ENCODE data around the gene TMUB1. TPM values are rescaled to one million over a fixed set of nuclear protein-coding genes. Genes with fewer than 3 reads are reported as not detected.

The TMUB1 gene
- total and polyA plus RNA-seq, 9 of the 15 experiments (the other 6 are each of a cell fraction or from before 2014, with no cell fraction given): 0.14 to 241 (median 74.1) TPM

- TF ChIP-seq GATAD2B (IDR thresholded peaks at IDR 0.05; ENCODE audit: borderline replicate concordance) (no peak), RBM25 (IDR thresholded peaks at IDR 0.05; ENCODE audit: low read depth, low read length, severe bottlenecking) (peak; percentile 88), ATF1 (CRISPR knock-in tag; IDR thresholded peaks at IDR 0.05) (no peak), ATF1 (tag; IDR thresholded peaks at IDR 0.05) (no peak), CBFA2T3 (IDR thresholded peaks at IDR 0.05) (0 out of 2 replicates have a peak, but pooled peaks have one; percentile 8), ATF2 (CRISPR knock-in tag; IDR thresholded peaks at IDR 0.05) (no peak), ATF3 (IDR thresholded peaks at IDR 0.05) (no peak), ATF3 (CRISPR knock-in tag; conservative IDR thresholded peaks at IDR 0.05) (no peak), SMARCA5 (IDR thresholded peaks at IDR 0.05) (peak; percentile 65; the same call in 1 of the 2 replicates), PML (IDR thresholded peaks at IDR 0.05; ENCODE audit: low read length) (no peak), BCOR (IDR thresholded peaks at IDR 0.05) (peak; percentile 84), ZNF740 (CRISPR knock-in tag; IDR thresholded peaks at IDR 0.05) (no peak), ZNF740 (tag; IDR thresholded peaks at IDR 0.05) (no peak), SRSF1 (IDR thresholded peaks at IDR 0.05; ENCODE audit: low read depth, low read length) (no peak), PHB2 (IDR thresholded peaks at IDR 0.05; ENCODE audit: low read depth) (no peak), BMI1 (IDR thresholded peaks at IDR 0.05; ENCODE audit: low read length) (no peak), RBM17 (IDR thresholded peaks at IDR 0.05; ENCODE audit: borderline replicate concordance, low read depth, low read length) (no peak), KDM1A (IDR thresholded peaks at IDR 0.05) (peak; percentile 38 to 44; a peak in 2 of 4 replicates), MAX (CRISPR knock-in tag; IDR thresholded peaks at IDR 0.05) (no peak)
- POLR2A ChIA-PET: interaction anchor here (0.6 to 4.7 kb wide), 3 partner anchors 9 to 113 kb away, joined by 3 to 31 read pairs (median 3); no protein-coding TSS in a partner anchor
- intact Hi-C loops (cut with micrococcal nuclease): no loop called here
- DNase-seq (ENCODE audit: extremely low read depth in 1 of 4, low spot score in 3 of 4) (no peak), FAIRE-seq (peak; percentile 15), ATAC-seq (no peak)
- Histone ChIP-seq H3K27me3 (ENCODE audit: control insufficient read depth in 2 of 2, insufficient read depth in 2 of 2, low read length in 2 of 2) (no peaks in the 10 kb centered on the region), H3K27ac (ENCODE audit: extremely low read depth, low read depth, low read length) (no peak overlapping the region), H3K4me1 (replicated peaks in 1 of 2; ENCODE audit: control insufficient read depth in 2 of 2, insufficient read depth in 2 of 2, low read length in 2 of 2) (peaks cover 4 to 33% of the 10 kb centered on the region in 2 experiments), H3K4me2 (ENCODE audit: insufficient read depth, low read length) (no peak overlapping the region), H3K79me2 (ENCODE audit: control insufficient read depth, insufficient read depth, low read length) (peaks cover 90% of the 10 kb centered on the region), H3K36me3 (ENCODE audit: control insufficient read depth, insufficient read depth, low read length) (peaks cover 65% of the 10 kb centered on the region), H3K4me3 (no peak overlapping the region), H3K9me3 (replicated peaks; ENCODE audit: control insufficient read depth, insufficient read depth, low read depth, low read length) (no peaks in the 10 kb centered on the region), H4K20me1 (replicated peaks; ENCODE audit: control insufficient read depth, insufficient read depth, low read length) (peaks cover 48% of the 10 kb centered on the region), H3K9ac (ENCODE audit: insufficient read depth in 1 of 2, low read depth in 2 of 2, low read length in 2 of 2) (no peak overlapping the region), H2AFZ (ENCODE audit: low read depth, low read length) (no peak overlapping the region), H3K9me1 (ENCODE audit: control insufficient read depth, insufficient read depth, low read length) (peaks cover 5% of the 10 kb centered on the region)
- CTCF ChIA-PET (ENCODE audit: low intra/inter-chr PET ratio): interaction anchor here (0.5 to 0.7 kb wide), 2 partner anchors 142 to 327 kb away, joined by 3 to 7 read pairs; no protein-coding TSS in a partner anchor
- in situ Hi-C loops (cut with MboI): no loop called here
- WGBS (ENCODE audit: insufficient coverage, low coverage, missing lambda C conversion rate): 79% methylated on average over 3 of the region's 3 CpGs
- no TSS peak for BruUV-seq (replicated peaks)
Measured at GRCh38 chr7:151102991-151103390, 19.7 kb upstream of the TMUB1 start.

Data from K562 (cell line).